Trophoblast cell (in vitro differentiated cells and primary cell): ENCODE measurements around the gene PPA1.

ENCODE experiments used
- DNase-seq, 2 donors: peaks; one replicate each; pipeline ENCODE4 v3.0.0-alpha.2; 2016
- H2AFZ ChIP-seq: 2 replicates; pipeline ENCODE4 v1.6.1; 2013; ENCODE audit warnings: low read length, moderate library complexity, mild to moderate bottlenecking; ENCODE audit not compliant: insufficient read depth, poor library complexity
- H2AK5ac ChIP-seq: 2 replicates; pipeline ENCODE4 v1.6.1; 2013; ENCODE audit warnings: mild to moderate bottlenecking, low read length
- H2BK120ac ChIP-seq: 2 replicates; pipeline ENCODE4 v1.6.1; 2013; ENCODE audit warnings: low read length, mild to moderate bottlenecking, moderate library complexity; ENCODE audit not compliant: insufficient read depth, poor library complexity
- H2BK12ac ChIP-seq: 2 replicates; pipeline ENCODE4 v1.6.1; 2013; ENCODE audit warnings: mild to moderate bottlenecking, low read length, moderate library complexity
- H2BK5ac ChIP-seq: 2 replicates; pipeline ENCODE4 v1.6.1; 2013; ENCODE audit warnings: low read length, low read depth, moderate library complexity, mild to moderate bottlenecking; ENCODE audit not compliant: poor library complexity
- H3K14ac ChIP-seq: 2 replicates; pipeline ENCODE4 v1.6.1; 2013; ENCODE audit warnings: mild to moderate bottlenecking, low read length
- H3K18ac ChIP-seq: 2 replicates; pipeline ENCODE4 v1.6.1; 2013; ENCODE audit warnings: mild to moderate bottlenecking, low read length
- H3K23ac ChIP-seq: 2 replicates; pipeline ENCODE4 v1.6.1; 2013; ENCODE audit warnings: low read length
- H3K27ac ChIP-seq: 2 replicates; pipeline ENCODE4 v1.5.1; 2013; ENCODE audit warnings: low read depth, mild to moderate bottlenecking, inconsistent platforms, low read length, moderate library complexity
- H3K27me3 ChIP-seq: 2 replicates; pipeline ENCODE4 v1.6.1; 2013; ENCODE audit warnings: inconsistent platforms, mild to moderate bottlenecking, low read length, moderate library complexity; ENCODE audit not compliant: insufficient read depth
- H3K36me3 ChIP-seq, 2 experiments: 1 replicate in 1 of 2; 2 replicates in 1 of 2; pipeline ENCODE4 v1.6.1; 2013; ENCODE audit warnings: low read length in 2 of 2, mild to moderate bottlenecking in 2 of 2, moderate library complexity in 1 of 2; ENCODE audit not compliant: insufficient read depth in 2 of 2, control insufficient read depth in 1 of 2
- H3K4ac ChIP-seq: 2 replicates; pipeline ENCODE4 v1.6.1; 2013; ENCODE audit warnings: low read depth, mild to moderate bottlenecking, low read length, moderate library complexity
- H3K4me1 ChIP-seq, 2 experiments: 1 replicate in 1 of 2; 2 replicates in 1 of 2; pipeline ENCODE4 v1.6.1; 2013; ENCODE audit warnings: low read length in 2 of 2, mild to moderate bottlenecking in 2 of 2, moderate library complexity in 1 of 2; ENCODE audit not compliant: insufficient read depth in 2 of 2, control insufficient read depth in 1 of 2
- H3K4me2 ChIP-seq: 2 replicates; pipeline ENCODE4 v1.6.1; 2013; ENCODE audit warnings: inconsistent platforms, mild to moderate bottlenecking, low read length, moderate library complexity
- H3K4me3 ChIP-seq: 2 replicates; pipeline ENCODE4 v1.5.1; 2013; ENCODE audit warnings: mild to moderate bottlenecking, low read depth, low read length, inconsistent platforms
- H3K79me1 ChIP-seq: one replicate; pipeline ENCODE4 v1.6.1; 2013; ENCODE audit warnings: low read length
- H3K79me2 ChIP-seq: 2 replicates; pipeline ENCODE4 v1.6.1; 2013; ENCODE audit warnings: low read length, mild to moderate bottlenecking; ENCODE audit not compliant: control insufficient read depth, insufficient read depth, poor library complexity
- H3K9ac ChIP-seq: 2 replicates; pipeline ENCODE4 v1.6.1; 2013; ENCODE audit warnings: mild to moderate bottlenecking, low read length
- H3K9me3 ChIP-seq: 2 replicates; pipeline ENCODE4 v1.6.1; 2013; ENCODE audit warnings: low read depth, mild to moderate bottlenecking, control low read depth, inconsistent platforms, low read length; ENCODE audit not compliant: insufficient read depth
- H4K12ac ChIP-seq: 2 replicates; pipeline ENCODE4 v1.6.1; 2013; ENCODE audit warnings: low read depth, mild to moderate bottlenecking, low read length, moderate library complexity
- H4K8ac ChIP-seq: 2 replicates; pipeline ENCODE4 v1.6.1; 2013; ENCODE audit warnings: low read depth, mild to moderate bottlenecking, low read length, moderate library complexity
- H4K91ac ChIP-seq: one replicate; pipeline ENCODE4 v1.6.1; 2013; ENCODE audit warnings: low read depth, mild to moderate bottlenecking, low read length, moderate library complexity
- WGBS: extraction: QIAGEN DNeasy Blood & Tissue Kit; methylation state at CpG from one replicate; pipeline ENCODE4 v1.1.7; 2013; ENCODE audit warnings: missing lambda C conversion rate; ENCODE audit not compliant: insufficient read length, insufficient coverage; ENCODE audit errors: extremely low coverage; 5-methylcytosine and 5-hydroxymethylcytosine counted together

PPA1 gene

GRCh38 chr10:70169011-70169410, 64.2 kb downstream of the PPA1 start:
- Histone ChIP-seq H3K9ac (no peak overlapping the region), H3K79me2 (peaks cover 14% of the 10 kb centered on the region), H2BK5ac (no peak overlapping the region), H4K91ac (no peak overlapping the region), H3K4me2 (peak overlapping the region; percentile 29), H3K14ac (no peak overlapping the region), H2BK12ac (no peak overlapping the region), H4K12ac (no peak overlapping the region), H3K4me3 (no peak overlapping the region), H3K79me1 (peaks cover 8% of the 10 kb centered on the region), H3K27me3 (no peaks in the 10 kb centered on the region), H2AK5ac (no peak overlapping the region), H3K36me3 (peaks cover 2 to 3% of the 10 kb centered on the region in 2 experiments), H3K9me3 (no peaks in the 10 kb centered on the region), H3K27ac (no peak overlapping the region), H3K18ac (no peak overlapping the region), H3K4ac (peak overlapping the region; percentile 57), H3K4me1 (peaks cover 0 to 8% of the 10 kb centered on the region in 2 experiments), H3K23ac (no peak overlapping the region), H2AFZ (no peak overlapping the region), H2BK120ac (no peak overlapping the region), H4K8ac (no peak overlapping the region)
- DNase-seq: no peak
- WGBS: no CpG with 5 or more reads among the region's 2 CpGs

DNA sequence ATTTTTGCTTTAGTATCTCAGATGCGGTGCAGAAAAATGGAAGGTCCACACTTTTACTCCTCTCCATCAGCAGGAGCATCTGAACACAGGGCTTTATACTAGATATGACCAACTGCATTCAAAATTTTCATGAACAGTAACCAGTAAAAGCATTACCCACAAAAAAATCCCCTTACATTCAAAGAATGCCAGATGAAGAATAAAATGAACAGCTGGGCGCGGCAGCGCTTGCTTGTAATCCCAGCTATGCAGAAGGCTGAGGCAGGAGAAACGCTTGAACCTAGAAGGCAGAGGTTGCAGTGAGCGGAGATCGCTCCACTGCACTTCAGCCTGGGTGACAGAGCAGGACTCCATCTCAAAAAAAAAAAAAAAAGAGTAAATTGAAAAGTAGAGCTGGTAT, 66.0 kb downstream of the PPA1 start:
- no peak overlapping the region for H3K4me2 ChIP-seq
- H2BK120ac ChIP-seq: no peak overlapping the region
- no peak overlapping the region for H4K8ac ChIP-seq
- no peak overlapping the region for H2AFZ ChIP-seq
- no peak overlapping the region for H3K27ac ChIP-seq
- no peak overlapping the region for H2BK5ac ChIP-seq
- H3K9ac ChIP-seq: no peak overlapping the region
- H3K27me3 ChIP-seq: no peaks in the 10 kb centered on the region
- no CpG with 5 or more reads among the region's 7 CpGs for WGBS
- H3K18ac ChIP-seq: no peak overlapping the region
- peaks cover 8% of the 10 kb centered on the region for H3K79me1 ChIP-seq
- H3K4me3 ChIP-seq: no peak overlapping the region
- no peak overlapping the region for H3K23ac ChIP-seq
- H3K4ac ChIP-seq: peak overlapping the region; percentile 83
- H3K4me1 ChIP-seq: peaks cover 0 to 6% of the 10 kb centered on the region in 2 experiments
- H2AK5ac ChIP-seq: no peak overlapping the region
- no peak overlapping the region for H4K12ac ChIP-seq
- H3K36me3 ChIP-seq: peaks cover 2 to 3% of the 10 kb centered on the region in 2 experiments
- H4K91ac ChIP-seq: no peak overlapping the region
- no peak overlapping the region for H3K14ac ChIP-seq
- H2BK12ac ChIP-seq: no peak overlapping the region
- peak; percentile 66 to 76 for DNase-seq
- H3K79me2 ChIP-seq: peaks cover 14% of the 10 kb centered on the region
- H3K9me3 ChIP-seq: no peaks in the 10 kb centered on the region

DNA sequence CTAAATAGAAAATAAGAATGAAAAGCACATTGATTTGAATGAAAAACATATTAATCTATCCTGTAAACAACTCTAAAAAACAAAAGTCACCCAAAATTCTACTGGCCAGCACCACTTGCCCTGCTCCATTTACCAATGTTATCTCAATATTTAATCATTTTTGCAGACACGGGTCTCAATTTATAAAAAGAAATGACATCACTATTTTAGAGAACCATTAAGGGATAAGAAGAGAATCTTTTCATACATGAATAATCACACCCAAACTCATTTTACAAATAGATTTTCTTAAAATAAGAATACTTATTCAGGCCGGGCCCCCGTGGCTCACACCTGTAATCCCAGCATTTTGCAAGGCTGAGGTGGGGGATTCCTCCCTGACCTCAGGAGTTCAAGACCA, 66.8 kb downstream of the PPA1 start:
- Histone ChIP-seq H3K27ac (no peak overlapping the region), H3K27me3 (no peaks in the 10 kb centered on the region), H3K23ac (no peak overlapping the region), H3K79me2 (peaks cover 18% of the 10 kb centered on the region), H2BK12ac (no peak overlapping the region), H4K91ac (no peak overlapping the region), H3K4me3 (no peak overlapping the region), H3K9me3 (no peaks in the 10 kb centered on the region), H4K8ac (no peak overlapping the region), H3K79me1 (peaks cover 8% of the 10 kb centered on the region), H3K14ac (no peak overlapping the region), H3K36me3 (peaks cover 2 to 3% of the 10 kb centered on the region in 2 experiments), H3K18ac (no peak overlapping the region), H2BK120ac (no peak overlapping the region), H2BK5ac (no peak overlapping the region), H3K4me1 (peaks cover 2 to 6% of the 10 kb centered on the region in 2 experiments), H4K12ac (no peak overlapping the region), H2AFZ (no peak overlapping the region), H3K4me2 (no peak overlapping the region), H3K4ac (peak overlapping the region; percentile 80), H3K9ac (no peak overlapping the region), H2AK5ac (no peak overlapping the region)
- no peak for DNase-seq
- WGBS: no CpG with 5 or more reads among the region's 3 CpGs

DNA sequence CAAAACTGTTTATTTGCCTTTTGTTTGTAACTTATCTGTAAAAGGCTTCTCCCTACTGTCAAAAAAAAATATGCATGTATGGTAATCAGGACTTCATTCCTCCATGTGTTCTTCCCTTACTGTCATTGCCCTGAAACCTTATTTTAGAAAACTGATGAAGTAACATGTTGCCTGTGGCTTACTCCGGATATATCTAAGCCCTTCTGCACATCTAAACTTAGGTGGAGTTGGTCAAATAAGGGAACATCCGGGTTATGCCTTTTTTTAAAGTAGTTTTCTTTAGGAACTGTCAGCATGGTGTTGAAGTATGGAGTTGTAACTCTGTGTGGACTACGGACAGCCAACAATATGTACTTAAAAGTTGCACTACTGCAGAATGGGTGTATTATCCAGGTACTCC, 69.1 kb downstream of the PPA1 start:
- H3K79me1 ChIP-seq: no peaks in the 10 kb centered on the region
- no peak overlapping the region for H4K12ac ChIP-seq
- peak overlapping the region; percentile 4 for H3K4ac ChIP-seq
- no peaks in the 10 kb centered on the region for H3K27me3 ChIP-seq
- peaks cover 2% of the 10 kb centered on the region in 2 experiments for H3K4me1 ChIP-seq
- H3K23ac ChIP-seq: no peak overlapping the region
- H4K8ac ChIP-seq: no peak overlapping the region
- H2BK12ac ChIP-seq: no peak overlapping the region
- H3K4me2 ChIP-seq: no peak overlapping the region
- no peak overlapping the region for H3K27ac ChIP-seq
- no peak overlapping the region for H3K14ac ChIP-seq
- no peak overlapping the region for H4K91ac ChIP-seq
- H3K79me2 ChIP-seq: peaks cover 9% of the 10 kb centered on the region
- H3K18ac ChIP-seq: no peak overlapping the region
- no peak for DNase-seq
- H3K9me3 ChIP-seq: no peaks in the 10 kb centered on the region
- H2AK5ac ChIP-seq: no peak overlapping the region
- WGBS: no CpG with 5 or more reads among the region's 3 CpGs
- H3K36me3 ChIP-seq: peaks cover 5 to 6% of the 10 kb centered on the region in 2 experiments
- no peak overlapping the region for H3K4me3 ChIP-seq
- no peak overlapping the region for H3K9ac ChIP-seq
- H2BK120ac ChIP-seq: no peak overlapping the region
- no peak overlapping the region for H2BK5ac ChIP-seq
- H2AFZ ChIP-seq: no peak overlapping the region
